A549 (cell line): ENCODE measurements around the gene MARK2.

ENCODE experiments used
- CHD4 ChIP-seq: fragments of 200-600 bp; sonication (generic); IDR thresholded peaks from 2 replicates; pipeline ENCODE4 v1.6.1; 2016; ENCODE audit warnings: antibody characterized with exemption, mild to moderate bottlenecking, borderline replicate concordance
- CTCF ChIP-seq: fragments of >200 bp; sonication (Bioruptor Twin); formaldehyde crosslinking; IDR thresholded peaks from 3 replicates; pipeline ENCODE4 v1.5.1; 2016
- EHF ChIP-seq: fragments of 250-450 bp; sonication (Bioruptor Pico); IDR thresholded peaks from 2 replicates; pipeline ENCODE4 v1.5.0; 2020; ENCODE audit warnings: mild to moderate bottlenecking
- EP300 ChIP-seq, 2 experiments: fragments of >200 bp; sonication (Bioruptor Twin); formaldehyde crosslinking; IDR thresholded peaks; 2 replicates in 1 of 2; 3 replicates in 1 of 2; pipeline ENCODE4 v1.6.1; 2016 to 2017
- MAX ChIP-seq: IDR thresholded peaks from 2 replicates; pipeline ENCODE4 v1.6.1; 2012
- MAZ ChIP-seq: fragments of 150-350 bp; IDR thresholded peaks from 2 replicates; pipeline ENCODE4 v1.6.1; 2014; ENCODE audit warnings: antibody characterized with exemption, low read depth, low read length, borderline replicate concordance
- MYC ChIP-seq: IDR thresholded peaks from 2 replicates; pipeline ENCODE4 v1.6.1; 2012; ENCODE audit warnings: mild to moderate bottlenecking, inconsistent platforms, low read length, improper control_type of control experiment, borderline replicate concordance
- PBX3 ChIP-seq: IDR thresholded peaks from 2 replicates; pipeline ENCODE4 v1.6.1; 2012
- POLR2A ChIP-seq: IDR thresholded peaks from 2 replicates; pipeline ENCODE4 v1.6.1; 2012; ENCODE audit warnings: mild to moderate bottlenecking, low read length
- POLR2AphosphoS2 ChIP-seq: conservative IDR thresholded peaks from 2 replicates; pipeline ENCODE4 v1.6.1; 2012; ENCODE audit warnings: low read length, improper control_type of control experiment, inconsistent platforms
- SMC3 ChIP-seq: fragments of >200 bp; sonication (Bioruptor Twin); formaldehyde crosslinking; IDR thresholded peaks from 3 replicates; pipeline ENCODE4 v1.6.1; 2018; ENCODE audit warnings: inconsistent platforms

- no peak for TF ChIP-seq CTCF
- TF ChIP-seq POLR2AphosphoS2: no peak
- TF ChIP-seq EHF (CRISPR knock-in tag): no peak
- TF ChIP-seq POLR2A: no peak
- no peak for TF ChIP-seq MYC
- no peak for TF ChIP-seq MAX
- no peak for TF ChIP-seq EP300 (IDR thresholded peaks at IDR 0.05)
- no peak for TF ChIP-seq SMC3
- TF ChIP-seq MAZ: no peak
- no peak for TF ChIP-seq CHD4
- TF ChIP-seq PBX3: no peak
Measured at GRCh38 chr11:63853476-63853875, 14.6 kb downstream of the MARK2 start.
